Stomach (tissue), 4 donors: Measurements from ENCODE around the gene CEP295NL.

Experiments used
- CTCF ChIP-seq, 7 experiments: fragments of 450-650 bp in 4 of 7; fragments of 200-600 bp in 3 of 7; sonication (generic) in 3 of 7; IDR thresholded peaks; one replicate each; pipeline ENCODE4 v1.5.1; 2016 to 2019; ENCODE audit warnings: antibody characterized with exemption in 7 of 7, control low read depth in 2 of 7, mild to moderate bottlenecking in 1 of 7
- POLR2A ChIP-seq, 4 donors: fragments of 450-650 bp; IDR thresholded peaks; one replicate each; pipeline ENCODE4 v1.6.1; 2016; ENCODE audit warnings: antibody characterized with exemption in 4 of 4, control low read depth in 2 of 4, mild to moderate bottlenecking in 1 of 4, moderate library complexity in 1 of 4
- POLR2AphosphoS5 ChIP-seq, 3 donors: sonication (generic); formaldehyde crosslinking; IDR thresholded peaks; one replicate each; pipeline ENCODE4 v1.6.1; 2016; ENCODE audit warnings: antibody characterized with exemption in 3 of 3

GRCh38 chr17:78910497-78911284 lies 7.7 kb upstream of the CEP295NL start:
- TF ChIP-seq POLR2A (IDR thresholded peaks at IDR 0.05), result no peak
- no peak for TF ChIP-seq CTCF (IDR thresholded peaks at IDR 0.05)
- TF ChIP-seq POLR2AphosphoS5 (IDR thresholded peaks at IDR 0.05), result no peak
